DMS53 (cell line): ENCODE results near the gene TAMALIN.

ENCODE experiments used
- DNase-seq: peaks from one replicate; lab custom pipeline; 2025; lab: John Stamatoyannopoulos, UW

TAMALIN gene

DNA sequence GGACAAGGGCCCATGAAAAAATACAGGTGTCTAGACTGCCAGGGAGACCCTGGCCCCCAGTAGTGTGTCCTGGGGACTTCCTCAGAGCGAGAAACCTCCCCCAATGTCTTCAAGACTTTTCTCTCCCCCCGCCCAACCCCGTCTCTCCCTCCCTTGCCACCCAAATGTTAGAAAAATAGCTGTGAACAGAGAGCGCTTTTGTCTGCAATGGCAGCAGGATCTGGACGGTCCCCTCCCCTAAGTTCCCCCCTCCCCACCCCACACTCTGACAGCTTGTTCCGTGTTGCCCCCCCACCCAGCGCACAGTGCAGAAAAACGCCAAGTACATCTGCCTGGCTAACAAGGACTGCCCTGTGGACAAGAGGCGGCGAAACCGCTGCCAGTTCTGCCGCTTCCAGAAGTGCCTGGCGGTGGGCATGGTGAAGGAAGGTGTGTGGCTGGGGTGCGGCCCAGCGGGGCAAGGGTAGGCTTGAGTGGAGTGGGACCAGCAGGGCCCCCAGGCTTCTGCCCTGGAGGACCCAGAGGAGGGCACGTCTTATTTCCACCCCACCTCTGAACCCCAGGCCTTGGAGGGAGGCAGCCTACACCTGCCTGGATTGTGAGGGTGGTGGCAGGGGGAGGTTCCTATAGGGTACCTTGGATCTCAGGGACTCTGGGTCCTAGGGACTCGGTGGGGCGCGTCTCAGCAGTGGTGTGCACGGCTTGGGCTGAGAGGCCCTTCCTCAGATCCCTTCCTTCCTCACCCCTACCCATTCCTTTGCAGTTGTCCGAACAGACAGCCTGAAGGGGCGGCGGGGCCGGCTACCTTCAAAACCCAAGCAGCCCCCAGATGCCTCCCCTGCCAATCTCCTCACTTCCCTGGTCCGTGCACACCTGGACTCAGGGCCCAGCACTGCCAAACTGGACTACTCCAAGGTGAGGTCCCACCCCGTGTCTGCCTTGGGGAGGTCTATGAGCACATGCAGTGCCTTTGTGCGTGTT is 49.3 kb downstream of the TAMALIN start:
- DNase-seq = no peak

DNA sequence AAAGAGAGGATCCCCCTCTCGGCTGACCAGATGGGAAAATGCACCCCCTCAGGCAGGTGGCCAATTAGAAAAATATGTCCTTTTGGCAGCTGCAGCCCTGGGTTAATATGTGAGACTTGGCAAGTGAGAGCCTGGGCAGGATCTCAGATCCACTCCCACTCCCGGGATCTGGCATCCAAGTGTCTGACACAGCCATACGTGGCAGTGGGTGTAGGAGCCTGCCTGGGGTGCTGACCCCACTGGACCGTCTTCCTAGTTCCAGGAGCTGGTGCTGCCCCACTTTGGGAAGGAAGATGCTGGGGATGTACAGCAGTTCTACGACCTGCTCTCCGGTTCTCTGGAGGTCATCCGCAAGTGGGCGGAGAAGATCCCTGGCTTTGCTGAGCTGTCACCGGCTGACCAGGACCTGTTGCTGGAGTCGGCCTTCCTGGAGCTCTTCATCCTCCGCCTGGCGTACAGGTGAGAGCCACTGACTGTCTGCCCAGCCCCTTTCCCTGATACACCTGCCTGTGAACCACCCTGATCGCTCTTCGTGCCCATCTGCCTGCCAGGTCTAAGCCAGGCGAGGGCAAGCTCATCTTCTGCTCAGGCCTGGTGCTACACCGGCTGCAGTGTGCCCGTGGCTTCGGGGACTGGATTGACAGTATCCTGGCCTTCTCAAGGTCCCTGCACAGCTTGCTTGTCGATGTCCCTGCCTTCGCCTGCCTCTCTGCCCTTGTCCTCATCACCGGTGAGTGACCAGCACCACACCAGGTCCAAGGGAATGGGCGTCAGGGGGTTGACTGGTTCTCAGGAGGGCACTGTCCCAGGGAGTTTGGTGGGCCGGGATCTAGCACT is 50.3 kb downstream of the TAMALIN start:
- DNase-seq = no peak

DNA sequence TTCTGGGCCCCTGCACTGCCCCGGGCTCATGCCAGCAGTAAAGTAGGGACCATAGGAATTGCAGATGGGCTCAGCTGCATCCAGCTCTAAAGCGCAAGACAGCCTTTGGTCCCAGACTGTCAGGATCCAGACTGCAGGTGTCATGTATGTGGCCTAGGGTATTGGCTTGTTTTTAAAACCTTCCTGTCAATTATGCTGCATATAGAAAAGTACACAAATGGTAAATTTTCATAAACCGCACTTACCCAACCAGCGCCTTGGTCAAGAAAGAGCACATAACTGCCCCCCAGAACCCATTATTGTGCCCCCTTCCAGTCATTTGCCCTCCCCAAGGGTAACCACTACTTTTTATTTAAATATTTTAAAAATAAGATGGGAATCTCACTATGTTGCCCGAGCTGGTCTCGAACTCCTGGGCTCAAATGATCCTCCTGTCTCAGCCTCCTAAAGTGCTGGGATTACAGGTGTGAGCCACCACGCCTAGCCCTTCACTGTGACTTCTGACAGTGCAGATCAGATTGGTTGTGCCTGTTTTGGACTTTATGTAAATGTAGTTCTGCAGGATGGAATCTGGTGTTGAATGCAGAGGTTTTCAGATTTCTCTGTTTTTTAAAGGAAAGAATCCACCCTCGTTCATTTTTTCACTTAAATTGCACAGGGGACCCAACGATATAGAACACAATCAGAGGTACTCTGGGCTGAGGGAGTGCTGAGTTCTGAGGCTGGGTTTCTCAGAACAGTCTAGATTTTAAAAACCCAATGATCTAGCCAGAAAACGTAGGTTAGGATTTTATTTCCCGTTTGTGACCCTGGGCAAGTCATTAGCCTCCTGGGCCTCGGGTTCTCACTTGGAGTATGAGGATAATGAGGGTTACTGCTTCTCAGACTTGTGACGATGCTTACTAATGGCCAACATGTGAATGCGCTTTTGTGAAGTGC is 51.2 kb downstream of the TAMALIN start:
- DNase-seq = no peak

DNA sequence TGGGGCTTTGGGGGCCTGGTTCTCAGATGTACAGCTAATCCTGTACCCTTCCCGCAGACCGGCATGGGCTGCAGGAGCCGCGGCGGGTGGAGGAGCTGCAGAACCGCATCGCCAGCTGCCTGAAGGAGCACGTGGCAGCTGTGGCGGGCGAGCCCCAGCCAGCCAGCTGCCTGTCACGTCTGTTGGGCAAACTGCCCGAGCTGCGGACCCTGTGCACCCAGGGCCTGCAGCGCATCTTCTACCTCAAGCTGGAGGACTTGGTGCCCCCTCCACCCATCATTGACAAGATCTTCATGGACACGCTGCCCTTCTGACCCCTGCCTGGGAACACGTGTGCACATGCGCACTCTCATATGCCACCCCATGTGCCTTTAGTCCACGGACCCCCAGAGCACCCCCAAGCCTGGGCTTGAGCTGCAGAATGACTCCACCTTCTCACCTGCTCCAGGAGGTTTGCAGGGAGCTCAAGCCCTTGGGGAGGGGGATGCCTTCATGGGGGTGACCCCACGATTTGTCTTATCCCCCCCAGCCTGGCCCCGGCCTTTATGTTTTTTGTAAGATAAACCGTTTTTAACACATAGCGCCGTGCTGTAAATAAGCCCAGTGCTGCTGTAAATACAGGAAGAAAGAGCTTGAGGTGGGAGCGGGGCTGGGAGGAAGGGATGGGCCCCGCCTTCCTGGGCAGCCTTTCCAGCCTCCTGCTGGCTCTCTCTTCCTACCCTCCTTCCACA is 52.0 kb downstream of the TAMALIN start:
- no peak for DNase-seq

DNA sequence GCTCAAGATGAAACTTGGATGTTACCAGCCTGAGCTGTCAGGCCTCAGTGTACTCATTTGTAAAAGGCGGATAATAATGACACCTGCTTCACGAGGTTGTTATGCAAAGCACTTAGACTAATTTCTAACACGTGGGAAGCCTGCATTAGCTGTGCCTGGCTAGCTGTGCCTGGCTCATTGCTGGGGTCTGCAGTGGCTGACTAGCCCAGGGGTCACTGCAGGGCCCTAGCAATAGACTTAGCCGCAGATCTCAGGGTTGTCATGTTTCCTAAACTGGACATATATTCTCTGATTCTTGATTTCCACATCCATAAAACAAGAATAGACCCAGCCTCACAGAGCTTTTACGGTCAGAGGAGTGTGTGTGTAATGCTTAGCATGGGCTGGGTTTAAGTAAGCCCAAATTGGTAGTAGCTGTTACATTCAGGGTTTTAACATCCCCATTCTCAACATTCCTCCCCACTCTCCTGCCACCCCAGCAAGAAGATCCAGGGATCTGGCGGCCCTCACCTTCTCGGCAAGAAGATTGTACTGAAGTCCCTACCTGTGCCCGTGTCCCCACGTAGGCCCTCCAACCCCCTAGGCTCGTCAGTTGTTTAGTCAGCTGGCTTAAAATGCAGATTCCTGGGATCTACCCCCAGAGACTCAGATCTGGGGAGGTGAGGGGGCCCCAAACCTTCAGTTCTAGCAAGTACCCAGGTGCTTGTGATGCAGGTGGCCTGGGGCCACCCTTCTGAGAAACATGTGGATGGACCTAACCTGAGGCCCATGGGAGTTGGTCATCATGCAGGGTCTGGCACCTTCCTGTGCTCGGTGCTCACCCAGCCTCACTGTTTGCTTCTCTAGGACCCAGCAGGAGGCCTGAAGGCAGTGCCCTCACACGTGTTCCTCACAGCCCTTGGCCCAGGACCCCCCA is 53.1 kb downstream of the TAMALIN start:
- no peak for DNase-seq

DNA sequence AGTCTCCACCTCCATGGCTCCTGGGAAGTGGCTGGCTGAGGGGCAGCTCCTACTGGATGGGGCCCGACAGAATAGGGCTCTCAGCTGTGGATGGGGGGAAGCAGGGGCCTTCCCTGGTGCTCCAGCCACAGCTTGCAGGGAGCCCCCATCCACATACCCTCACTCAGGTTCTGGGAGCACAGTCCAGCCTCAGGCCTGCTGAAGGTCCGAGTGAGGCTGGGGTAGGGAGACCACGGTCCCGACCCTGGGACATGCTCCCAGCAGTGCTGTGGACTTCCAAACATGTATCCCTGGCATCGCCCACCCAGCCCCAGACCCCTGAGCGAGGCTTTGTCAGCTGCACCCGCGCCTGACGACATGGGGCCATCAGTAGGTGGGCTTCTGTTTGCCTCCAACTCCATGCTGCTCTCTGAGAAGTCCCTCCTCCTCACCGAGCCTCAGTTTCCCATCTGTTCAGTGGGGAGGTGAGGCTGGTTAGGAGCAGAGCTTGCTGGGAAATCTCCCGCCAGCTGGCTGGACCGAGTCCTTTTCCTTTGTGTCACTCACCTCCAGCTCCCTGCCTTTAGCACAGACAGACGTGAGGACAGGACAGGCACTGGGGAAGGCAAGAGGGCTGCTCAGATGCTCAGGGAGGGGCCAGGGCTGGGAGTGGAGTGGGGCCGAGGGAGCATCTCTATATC is 53.9 kb downstream of the TAMALIN start:
- no peak for DNase-seq

DNA sequence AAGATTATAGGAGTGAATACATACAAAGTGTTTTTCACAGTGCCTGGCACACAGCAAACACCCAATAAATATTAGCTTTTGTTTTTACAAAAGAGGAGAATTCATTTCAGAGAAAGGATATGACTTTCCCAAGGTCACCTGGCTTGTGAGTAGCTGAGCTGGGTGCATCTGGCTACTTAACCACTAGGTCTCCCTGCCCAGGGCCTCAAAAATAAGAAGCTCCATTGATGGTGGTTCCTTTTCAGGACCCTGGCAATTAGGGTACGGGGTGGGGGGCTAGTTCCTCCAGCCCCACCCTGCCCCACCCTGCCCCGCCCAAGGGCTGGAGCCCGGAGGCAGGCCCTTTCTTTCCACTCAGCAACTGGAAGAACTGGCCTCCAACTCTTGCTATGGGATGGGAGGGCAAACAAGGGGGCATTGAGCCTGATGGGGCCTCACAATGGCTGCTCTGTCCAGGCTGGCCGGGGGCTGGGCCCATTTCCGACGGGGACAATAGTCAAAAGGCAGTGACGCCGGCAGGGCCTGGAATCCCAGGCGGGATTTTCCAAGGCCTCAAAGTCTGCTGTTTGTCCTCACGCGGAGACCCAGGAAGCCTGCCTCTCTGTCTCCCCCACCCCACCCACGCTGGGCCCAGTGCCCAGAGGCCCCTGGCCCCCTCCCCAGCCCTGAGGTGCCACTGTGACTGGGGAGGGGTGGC is 54.9 kb downstream of the TAMALIN start:
- no peak for DNase-seq

DNA sequence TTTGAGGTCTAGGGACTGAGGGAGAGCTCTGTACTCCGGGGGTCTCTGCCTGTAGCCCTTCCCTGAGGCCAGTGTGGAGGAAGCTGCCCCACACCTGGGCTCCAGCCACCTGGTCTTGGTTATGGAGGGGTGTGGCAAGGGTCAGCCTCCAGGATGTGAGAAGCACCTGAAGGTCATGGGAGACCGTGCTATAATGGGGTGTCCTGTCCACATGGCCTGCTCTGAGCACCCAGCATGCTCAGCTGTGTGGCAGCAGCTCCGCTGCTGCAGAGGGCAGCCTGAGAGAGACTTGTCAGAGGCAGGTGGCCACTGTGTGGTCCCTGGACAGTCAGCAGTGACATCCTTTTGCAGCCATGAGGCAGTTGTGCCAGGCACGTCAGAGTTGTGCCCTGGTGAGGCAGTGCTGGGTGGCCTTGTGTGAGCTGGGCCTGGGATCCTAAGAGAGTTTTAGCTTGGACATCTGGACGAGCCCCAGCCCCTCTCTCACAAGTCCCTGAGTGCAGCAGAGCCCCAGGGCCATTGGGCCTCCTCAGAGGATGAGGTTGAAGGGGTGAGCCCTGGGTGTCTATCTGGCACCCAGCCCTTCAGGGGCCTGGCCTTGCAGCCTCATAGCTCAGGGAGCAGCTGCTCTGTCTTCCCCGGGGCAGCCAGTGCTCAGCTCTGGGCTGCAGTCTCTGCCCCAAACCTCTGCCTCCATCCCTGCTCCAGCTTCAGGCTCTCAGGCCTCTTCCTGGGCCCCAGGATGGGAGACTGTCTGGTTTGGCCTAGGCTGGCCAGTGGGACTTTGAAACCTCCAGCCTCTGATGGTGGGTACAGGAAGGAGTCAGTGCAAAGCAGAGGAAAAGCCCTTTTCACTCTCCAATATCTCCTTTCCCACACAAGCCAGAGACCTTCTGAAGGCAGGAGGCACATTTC is 55.7 kb downstream of the TAMALIN start:
- DNase-seq = no peak

DNA sequence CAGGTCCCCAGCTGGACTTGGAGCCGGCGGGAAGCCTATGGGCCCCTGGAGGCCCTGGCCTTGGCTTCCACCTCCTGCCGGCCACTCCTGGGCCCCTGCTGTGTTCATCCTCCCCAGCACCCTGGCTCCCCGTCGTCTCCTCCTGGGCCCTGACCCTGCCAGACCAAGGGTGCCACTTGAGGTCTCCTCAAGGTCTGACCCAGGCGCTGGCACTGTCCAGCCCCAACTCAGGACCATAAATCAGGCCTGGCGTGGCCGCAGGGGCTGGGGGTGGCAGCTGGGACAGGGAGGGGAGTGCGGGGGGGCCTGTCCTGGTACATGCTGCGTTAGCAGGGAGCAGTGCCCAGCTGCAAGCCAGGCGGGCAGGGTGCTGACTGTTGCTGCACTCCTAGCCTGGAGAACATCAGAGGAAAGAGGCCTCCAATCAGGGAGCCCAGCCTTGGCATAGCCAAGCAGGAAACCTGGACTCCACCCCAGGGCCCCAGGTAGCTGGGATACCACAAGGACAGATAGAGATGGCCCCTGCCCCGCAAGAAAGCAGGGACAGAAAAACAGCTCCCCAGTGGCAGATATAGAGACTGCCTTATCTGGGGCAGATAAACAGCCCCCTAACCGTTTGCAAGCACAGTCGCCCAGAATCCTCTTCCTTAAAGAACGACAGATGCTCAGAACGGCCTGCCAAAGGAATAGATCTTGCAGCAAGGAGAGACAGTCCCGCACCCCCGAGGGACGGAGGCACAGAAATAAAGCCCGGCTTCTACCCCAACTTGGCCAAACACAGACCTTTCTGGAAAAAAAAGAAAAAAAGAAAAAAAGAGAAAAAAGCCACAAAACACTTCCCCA is 56.6 kb downstream of the TAMALIN start:
- DNase-seq = no peak

DNA sequence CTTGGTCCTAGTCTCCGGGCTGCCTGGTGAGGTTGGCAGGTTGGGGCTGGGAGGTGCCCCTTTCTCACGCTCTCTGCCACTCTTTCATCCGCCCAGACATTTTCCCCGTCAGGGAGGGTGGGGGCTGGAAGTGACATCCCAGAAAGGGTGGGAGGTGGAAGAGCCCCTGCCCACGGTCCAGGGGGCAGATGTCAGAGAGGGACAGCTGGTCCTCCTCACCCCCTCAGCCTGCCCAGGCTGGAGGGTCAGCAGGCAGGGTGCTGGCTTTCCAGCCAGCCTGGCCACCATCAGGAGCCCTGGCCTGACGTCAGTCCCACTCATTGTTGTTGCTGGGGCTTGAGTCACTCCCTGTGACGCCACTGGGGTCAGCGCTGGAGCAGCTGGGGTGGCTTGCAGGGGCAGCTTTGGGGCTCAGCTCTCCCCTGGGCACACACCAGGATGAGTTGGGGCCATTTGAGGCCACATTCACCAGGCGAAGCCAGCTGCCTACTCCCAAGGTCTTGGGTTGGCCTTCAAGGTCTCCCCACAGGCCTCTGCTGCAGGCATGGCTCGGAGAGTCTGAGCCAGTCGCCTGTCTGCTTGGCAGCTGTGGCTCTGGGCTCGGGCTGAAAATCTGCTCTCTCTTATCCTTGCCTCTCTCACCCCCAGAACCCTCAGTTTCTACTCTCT is 57.4 kb downstream of the TAMALIN start:
- DNase-seq = no peak
